ENCODE data around the gene SLC25A11.
"Not testable (repeated sequence)": the region's sequence is repeated elsewhere in the genome, so short reads cannot be mapped to it uniquely, and the experiment has no call there.

The SLC25A11 gene

DNA sequence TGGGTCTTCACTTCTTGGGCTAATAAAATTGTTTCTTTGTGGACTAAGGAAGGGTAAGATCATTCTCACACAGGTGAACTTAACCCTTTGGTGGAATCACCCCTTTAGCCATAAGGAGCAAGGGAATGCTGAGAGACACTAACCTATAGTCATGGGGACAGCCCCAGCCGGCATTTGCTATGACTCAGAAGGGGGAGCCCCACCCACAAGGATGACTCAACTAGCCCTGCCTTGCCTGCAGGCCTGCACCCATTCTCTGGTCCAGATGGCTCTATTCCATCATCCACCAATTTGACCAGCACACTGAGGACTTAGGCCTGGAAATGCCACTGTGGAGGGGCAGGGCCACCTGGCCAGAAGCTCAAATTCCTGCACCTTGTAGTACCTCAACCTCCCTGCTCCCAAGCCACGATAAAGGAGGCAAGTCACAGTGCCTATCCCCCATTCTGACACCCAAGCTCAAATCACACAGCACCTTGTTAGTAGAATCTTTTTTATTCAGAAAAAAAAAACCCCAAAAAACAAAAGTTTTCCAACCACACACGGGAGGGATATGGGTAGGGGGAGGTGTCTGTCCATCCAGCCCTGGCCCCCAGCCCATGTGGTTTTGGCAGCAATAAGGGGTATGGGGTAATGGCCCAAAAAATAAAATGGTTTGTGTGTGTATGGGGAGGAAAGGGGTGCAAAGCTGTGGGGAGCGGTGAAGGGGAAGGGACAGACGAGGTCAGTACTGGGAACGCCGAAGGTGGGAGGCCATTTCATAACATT lies 5.5 kb upstream of the SLC25A11 start:
- peak; percentile 77 for DNase-seq

DNA sequence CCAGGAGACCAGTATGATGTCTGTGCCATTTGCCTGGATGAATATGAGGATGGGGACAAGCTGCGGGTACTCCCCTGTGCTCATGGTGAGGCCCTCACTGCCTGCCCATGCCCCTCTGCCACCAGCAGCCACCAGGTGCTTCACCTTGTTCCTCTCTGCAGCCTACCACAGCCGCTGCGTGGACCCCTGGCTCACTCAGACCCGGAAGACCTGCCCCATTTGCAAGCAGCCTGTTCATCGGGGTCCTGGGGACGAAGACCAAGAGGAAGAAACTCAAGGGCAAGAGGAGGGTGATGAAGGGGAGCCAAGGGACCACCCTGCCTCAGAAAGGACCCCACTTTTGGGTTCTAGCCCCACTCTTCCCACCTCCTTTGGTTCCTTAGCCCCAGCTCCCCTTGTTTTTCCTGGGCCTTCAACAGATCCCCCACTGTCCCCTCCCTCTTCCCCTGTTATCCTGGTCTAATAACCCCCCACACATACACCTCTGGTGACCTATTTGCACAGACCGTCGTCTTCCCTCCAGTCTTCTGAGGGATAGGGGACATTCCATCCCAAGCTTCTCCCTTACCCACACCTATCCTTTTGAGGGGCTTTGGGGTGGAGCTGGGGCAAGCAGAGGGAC lies 4.8 kb upstream of the SLC25A11 start:
- no peak for DNase-seq

DNA sequence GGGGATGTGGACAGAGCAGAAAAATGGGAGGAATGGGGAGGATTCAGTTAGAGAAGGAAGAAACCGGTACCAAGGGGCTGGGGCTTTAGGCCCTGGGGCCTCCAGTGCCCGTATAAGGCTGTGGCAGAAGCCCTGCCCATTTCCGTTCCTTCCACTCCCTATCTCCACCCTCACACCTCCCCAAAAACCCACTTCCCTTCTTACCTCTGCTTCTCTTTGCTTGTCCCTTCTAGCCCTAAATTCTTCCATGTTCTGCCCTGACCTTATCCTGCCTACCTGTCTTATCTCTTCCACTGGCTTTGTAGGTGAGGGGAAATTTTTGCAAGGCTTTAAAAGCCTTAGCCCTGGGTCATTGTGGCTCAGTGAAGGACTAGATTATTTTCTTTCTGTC lies 4.3 kb upstream of the SLC25A11 start:
- no peak for DNase-seq

DNA sequence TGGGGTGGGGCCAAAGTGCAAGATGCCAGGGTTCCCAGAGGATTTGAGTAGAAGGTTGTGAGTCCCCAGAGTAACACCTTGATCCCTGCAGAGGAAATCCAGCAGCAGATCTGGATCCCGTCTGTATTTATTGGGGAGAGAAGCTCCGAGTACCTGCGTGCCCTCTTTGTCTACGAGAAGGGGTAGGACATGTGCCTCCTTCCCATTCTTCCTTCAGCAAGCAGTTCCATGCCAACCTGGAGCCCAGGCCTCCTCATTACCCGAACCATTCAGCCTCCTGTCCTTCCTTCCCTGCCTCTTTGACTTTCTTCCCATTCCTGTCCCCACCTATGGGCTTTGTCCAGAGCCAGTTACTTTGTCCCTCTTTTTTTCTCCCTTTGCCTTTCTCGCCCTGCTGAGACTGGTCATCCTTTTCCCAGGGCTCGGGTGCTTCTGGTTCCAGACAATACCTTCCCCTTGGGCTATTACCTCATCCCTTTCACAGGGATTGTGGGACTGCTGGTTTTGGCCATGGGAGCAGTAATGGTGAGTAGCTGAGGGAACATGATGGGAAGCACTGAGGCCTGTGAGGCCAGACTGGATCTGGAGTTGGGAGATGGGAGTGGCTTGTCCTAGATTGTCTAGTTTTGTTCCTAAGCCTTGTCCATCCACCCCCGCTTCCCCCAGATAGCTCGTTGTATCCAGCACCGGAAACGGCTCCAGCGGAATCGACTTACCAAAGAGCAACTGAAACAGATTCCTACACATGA lies 3.1 kb upstream of the SLC25A11 start:
- DNase-seq: no peak

DNA sequence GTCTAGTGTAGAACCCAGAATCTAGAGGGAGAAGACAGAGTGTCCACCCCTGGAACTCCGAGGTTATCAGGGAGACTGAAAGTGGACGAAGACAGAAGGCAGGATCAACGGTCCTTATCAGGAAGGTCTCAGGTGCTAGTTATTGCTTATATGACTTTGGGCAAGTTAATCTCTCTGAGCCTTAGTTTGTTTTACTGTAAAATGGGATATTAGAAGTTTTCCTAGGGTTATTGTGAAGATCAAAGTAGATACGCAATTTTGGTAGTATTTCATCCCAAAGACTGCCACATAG lies 1.4 kb upstream of the SLC25A11 start:
- DNase-seq: no peak

DNA sequence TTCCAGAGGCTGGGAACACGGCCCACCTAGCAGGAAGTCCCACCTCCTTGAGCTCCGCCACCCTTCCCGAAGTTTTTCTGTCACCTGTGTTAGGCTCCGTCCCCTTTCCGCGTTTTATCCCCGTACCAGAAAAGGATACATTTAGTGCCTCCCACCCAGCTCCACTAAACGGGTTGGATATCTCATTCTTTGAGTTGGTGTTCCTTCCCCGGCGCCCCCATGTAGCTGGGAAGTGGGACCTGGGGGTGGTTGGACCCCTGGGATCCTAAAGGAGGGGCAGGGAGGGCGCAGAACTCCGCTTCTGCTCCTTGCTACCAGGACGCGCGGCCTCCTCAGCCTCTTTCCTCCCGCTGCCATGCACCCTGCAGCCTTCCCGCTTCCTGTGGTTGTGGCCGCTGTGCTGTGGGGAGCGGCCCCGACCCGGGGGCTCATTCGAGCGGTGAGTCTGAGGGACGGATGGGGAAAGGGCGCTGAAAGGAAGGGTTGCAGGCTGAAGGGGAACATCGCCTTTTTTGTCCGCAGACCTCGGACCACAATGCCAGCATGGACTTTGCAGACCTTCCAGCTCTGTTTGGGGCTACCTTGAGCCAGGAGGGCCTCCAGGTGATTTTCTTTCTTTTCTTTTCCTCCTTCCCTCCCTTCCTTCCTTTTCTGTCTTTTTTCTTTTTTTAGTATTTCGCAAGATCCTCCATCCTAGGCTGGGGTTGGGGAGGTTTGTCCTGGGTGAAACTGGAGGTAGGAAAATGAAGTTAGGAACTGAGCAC lies 891 bp upstream of the SLC25A11 start:
- no peak for DNase-seq

DNA sequence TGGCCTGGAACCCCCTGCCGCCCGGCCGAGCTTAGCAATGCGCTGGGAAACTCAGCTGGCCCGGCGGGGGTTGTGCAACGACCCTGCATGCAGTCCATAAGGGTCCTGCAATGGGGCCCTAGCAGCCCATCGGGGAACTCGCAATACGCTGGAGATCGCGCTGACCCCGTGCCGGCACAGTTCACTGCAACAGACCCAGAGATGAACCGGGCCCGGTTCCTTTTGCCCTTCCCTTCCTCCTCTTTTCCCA lies 375 bp downstream of the SLC25A11 start:
- DNase-seq: no peak

DNA sequence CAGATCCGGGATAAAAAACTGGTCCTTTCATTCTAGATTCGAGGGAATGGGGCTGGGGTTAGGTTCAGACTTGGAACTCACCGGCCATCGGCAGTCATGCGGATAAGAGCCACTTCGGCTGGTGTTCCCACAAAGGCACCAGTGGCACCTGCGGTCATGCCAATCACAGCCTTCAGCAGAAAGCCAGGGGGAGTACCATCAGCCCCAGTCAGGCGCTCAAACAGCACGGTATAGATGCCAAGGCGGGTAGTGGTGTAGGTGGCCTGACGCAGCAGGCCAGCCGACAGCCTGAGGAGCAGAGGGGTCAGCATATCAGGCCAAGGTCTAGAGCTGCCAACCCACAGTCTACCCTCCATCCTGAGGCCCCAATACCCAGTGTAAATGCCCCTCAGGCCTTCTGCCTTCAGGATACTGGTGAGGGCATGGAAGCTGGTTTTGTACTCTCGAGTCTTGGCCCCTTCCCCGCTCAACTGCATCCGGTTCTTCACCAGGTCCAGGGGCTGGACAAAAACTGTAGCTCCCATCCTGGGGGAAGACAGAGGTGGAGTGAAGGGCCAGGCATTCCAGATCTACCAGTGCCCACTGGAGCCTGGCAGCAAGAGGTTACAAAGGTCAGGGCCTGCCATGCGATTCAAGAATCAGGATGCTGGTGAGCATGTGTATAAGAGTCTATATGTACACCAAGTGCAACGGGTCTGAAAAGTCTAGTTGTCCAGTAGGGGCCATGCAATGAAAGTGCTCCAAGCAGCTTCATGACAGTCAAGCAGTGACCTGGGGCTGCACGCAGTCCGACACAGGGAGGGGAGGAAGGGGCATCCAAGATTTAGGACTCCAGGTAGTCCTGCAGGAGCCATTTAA lies 929 bp downstream of the SLC25A11 start:
- no peak for DNase-seq

DNA sequence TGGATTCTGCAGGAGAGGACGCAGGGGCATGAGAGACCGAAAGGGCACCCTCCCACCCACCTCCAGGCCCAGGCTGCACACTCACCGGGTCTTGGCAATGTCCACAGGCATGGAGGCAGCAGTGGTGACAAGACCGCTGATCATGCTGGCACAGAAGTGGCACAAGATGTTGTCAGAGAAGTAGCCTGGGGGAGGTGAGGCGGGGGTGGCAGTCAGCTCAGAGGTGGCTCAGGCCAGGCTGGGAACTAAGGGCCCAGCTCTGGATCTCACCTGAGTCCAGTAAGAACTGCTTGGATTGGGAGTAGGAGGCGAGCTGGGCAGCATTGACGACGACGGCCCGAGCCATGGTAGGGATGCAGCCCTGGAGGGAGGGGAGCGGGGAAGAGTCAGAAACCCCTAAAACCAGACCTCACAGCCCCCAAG lies 1.8 kb downstream of the SLC25A11 start:
- DNase-seq: no peak

DNA sequence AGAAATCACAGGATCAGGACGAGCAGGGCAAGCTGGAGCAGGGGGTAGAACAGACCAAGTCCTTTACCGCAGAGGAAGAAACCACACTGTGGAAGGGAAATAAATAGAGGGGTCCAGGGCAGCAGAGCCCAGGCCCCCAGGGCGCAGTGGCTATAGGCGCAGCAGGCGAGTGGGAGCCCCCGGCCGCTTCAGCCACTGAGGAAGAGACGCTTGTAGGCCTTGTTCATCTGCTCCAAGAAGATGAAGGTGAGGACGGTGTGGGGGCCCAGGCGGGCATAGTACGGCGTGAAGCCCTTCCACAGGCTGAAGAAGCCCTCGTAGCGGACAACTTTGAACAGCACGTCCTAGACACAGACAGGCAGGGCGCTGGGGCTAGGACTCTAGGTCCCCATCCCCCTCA lies 2.3 kb downstream of the SLC25A11 start:
- no peak for DNase-seq

DNA sequence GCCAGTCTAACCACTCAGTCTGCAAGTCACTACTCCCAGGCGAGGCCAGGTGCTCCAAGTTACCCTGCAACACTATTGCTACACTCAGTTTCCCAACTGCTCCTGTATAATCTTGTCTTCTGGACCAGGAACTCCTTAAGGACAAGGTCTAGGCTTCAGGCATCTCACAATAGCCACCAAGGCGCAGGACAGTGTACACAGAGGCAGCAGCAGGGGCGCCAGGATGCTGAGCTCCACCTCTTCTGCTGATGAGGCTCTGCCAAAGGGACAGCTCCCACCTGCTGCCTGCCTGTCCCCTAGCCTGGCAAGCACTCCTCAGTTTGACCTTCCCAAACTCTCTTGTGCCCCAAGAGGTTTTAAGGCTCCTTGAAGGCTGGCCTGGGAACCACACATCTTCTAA lies 3.4 kb downstream of the SLC25A11 start:
- no peak for DNase-seq

DNA sequence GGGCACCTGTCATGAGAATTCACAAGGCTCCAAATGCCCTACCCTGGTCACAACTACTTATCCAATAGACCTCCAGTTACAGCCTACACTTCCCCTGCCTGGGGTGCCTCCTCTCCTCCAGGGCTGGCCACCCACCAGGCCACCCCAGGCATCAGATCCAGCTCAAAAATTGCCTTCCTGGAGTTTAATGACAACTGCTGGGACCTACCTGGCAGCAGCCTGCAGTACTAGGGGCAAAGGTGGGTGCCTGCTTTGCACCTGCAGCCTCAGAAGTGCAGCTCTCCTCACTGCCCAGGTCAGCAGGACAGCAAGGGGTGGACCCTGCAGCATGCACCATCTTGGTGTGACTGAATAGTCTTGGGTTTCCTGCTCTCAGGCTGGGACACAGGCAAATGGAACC lies 4.2 kb downstream of the SLC25A11 start:
- DNase-seq: no peak

DNA sequence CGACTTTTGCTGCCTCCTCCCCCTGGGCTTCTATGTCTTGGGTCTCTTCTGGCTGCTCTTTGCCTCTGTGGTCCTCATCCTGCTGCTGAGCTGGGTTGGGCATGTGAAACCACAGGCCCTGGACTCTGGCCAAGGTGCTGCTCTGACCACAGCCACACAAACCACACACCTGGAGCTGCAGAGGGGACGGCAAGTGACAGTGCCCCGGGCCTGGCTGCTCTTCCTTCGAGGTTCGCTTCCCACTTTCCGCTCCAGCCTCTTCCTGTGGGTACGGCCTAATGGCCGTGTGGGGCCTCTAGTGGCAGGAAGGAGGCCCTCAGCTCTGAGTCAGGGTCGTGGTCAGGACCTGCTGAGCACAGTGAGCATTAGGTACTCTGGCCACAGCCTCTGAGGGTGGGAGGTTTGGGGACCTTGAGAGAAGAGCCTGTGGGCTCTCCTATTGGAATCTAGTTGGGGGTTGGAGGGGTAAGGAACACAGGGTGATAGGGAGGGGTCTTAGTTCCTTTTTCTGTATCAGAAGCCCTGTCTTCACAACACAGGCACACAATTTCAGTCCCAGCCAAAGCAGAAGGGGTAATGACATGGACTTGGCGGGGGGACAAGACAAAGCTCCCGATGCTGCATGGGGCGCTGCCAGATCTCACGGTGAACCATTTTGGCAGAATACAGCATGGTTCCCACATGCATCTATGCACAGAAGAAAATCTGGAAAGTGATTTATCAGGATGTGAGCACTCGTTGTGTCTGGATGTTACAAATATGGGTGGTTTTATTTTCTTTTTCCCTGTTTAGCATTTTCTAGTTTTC lies 5.5 kb downstream of the SLC25A11 start:
- no peak for DNase-seq

DNA sequence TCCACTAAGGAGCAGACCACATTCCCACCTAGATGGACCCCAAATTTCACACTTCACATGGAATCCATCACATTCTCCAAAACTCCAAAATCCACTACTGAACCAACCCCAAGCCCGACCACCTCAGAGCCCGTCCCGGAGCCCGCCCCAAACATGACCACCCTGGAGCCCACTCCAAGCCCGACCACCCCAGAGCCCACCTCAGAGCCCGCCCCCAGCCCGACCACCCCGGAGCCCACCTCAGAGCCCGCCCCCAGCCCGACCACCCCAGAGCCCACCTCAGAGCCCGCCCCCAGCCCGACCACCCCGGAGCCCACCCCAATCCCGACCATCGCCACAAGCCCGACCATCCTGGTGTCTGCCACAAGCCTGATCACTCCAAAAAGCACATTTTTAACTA lies 6.2 kb downstream of the SLC25A11 start:
- no peak for DNase-seq

DNA sequence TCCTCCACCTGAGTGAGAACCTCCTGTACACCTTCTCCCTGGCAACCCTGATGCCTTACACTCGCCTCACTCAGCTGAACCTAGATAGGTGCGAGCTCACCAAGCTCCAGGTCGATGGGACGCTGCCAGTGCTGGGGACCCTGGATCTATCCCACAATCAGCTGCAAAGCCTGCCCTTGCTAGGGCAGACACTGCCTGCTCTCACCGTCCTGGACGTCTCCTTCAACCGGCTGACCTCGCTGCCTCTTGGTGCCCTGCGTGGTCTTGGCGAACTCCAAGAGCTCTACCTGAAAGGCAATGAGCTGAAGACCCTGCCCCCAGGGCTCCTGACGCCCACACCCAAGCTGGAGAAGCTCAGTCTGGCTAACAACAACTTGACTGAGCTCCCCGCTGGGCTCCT lies 7.1 kb downstream of the SLC25A11 start:
- no peak for DNase-seq

DNA sequence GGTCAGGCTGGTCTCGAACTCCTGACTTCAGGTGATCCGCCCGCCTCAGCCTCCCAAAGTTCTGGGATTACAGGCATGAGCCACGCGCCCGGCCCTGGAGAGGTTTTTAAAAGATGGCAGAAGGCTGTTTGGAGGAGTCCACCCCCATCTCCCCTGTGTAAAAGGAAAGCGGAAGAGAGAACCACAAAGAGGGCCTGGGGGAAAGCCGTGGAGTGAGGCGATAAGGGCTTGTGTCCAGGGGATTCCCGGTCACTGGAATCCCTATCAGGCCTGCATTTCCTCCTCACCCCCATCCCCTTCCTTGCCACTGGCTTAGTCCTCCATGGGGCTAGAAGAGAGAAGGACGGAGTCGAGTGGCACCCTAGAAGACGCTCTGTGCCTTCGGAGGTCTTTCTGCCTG lies 7.9 kb downstream of the SLC25A11 start, which contains the start of gene GP1BA:
TSS of gene GP1BA (plus strand) at position 315 of the 400 bp plus-strand sequence. CDS start 328 bp downstream, outside the sequence.
- no peak for DNase-seq

DNA sequence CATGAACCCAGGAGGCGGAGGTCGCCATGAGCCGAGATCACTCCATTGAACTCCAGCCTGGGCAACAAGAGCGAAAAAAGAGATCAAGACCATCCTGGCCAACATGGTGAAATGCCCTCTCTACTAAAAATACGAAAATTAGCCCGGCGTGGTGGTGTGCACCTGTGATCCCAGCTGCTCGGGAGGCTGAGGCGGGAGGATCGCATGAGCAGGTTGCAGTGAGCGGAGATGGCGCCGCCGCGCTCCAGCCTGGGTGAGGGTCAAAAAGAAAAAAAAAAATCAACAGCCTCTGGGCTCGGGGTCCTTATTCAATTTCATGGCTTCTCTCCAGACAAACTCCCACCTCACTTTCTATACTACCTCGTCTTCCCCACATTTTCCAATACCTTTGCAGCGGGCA lies 11.0 kb downstream of the SLC25A11 start:
- DNase-seq: no peak

DNA sequence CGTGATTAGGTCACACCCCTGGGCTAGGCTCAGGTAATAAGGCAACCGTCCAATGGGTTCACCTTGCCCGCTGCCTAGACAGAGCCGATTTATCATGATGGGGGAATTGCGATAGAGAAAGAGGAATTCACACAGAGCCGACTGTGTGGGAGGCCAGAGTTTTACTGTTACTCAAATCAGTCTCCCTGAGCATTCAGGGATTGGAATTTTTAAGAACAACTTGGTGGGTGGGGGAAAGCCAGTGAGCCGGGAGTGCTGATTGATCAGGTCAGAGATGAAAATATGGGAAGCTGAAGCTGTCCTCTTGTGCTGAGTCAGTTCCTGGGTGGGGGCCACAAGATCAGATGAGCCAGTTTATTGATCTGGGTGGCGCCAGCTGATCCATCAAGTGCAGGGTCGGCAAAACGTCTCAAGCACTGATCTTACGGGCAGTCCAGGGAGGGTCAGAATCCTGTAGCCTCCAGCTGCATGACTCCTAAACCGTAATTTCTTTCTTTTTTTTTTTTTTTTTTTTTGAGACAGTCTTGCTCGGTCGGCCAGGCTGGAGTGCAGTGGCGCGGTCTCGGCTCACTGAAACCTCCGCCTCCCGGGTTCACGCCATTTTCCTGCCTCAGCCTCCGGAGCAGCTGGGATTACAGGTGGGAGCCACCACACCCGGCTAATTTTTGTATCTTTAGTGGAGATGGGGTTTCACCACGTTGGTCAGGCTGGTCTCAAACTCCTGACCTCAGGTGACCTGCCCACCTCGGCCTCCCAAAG lies 13.1 kb downstream of the SLC25A11 start:
- not testable (repeated sequence) for DNase-seq

DNA sequence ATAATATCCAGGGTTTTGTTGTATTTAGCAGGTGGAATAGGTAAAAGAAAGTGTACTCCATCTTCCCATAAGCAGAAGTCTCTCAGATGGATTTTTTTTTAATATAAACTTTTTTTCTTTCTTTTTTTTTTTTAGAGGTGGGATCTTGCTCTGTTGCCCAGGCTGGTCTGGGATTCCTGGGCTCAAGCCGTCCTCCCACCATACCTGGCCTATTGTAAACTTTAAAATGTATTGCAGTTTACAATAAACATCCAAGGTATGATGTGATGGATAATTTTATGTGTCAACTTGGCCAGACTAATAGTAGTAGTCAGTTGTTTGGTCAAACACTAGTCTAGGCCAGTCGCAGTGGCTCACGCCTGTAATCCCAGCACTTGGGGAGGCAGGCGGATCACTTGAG lies 18.5 kb downstream of the SLC25A11 start:
- DNase-seq: no peak

DNA sequence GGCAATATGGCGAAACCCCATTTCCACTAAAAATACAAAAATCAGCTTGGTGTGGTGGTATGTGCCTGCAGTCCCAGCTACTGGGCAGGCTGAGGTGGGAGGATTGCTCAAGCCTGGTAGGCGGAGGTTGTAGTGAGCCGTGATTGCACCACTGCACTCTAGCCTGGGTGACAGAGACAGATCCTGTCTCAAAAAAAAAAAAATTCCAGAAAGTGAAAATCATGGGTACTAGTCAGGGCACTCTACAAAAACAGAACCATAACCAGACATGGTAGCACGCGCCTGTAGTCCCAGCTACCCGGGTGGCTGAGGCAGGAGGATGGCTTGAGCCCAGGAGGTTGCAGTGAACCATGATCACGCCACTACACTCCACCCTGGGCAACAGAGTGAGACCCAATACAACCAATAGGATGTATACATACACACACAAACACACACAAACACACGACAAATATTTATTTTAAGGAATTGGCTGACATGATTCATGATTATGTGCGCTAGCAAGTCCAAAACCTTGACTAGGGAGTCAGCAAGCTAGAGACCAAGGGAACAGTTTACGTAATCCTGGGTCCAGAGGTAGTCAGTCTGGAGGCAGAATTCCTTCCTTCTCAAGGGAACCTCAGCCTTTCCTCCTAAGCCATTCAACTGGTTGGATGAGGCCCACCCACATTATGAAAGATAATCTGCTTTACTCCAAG lies 19.3 kb downstream of the SLC25A11 start:
- DNase-seq: no peak
